Skeletal muscle tissue (tissue), 4 donors: ENCODE data around the gene KCNMA1. TPM values are rescaled to one million over a fixed set of nuclear protein-coding genes. Genes with fewer than 3 reads are reported as not detected.

Experiments used
- H3K27ac ChIP-seq: one replicate; pipeline ENCODE4 v1.7.0; 2013; ENCODE audit warnings: mild to moderate bottlenecking, low read depth, low read length, inconsistent platforms
- H3K27me3 ChIP-seq, 3 donors: one replicate each; pipeline ENCODE4 v1.7.0; 2013; ENCODE audit warnings: low read length in 3 of 3; ENCODE audit not compliant: control insufficient read depth in 3 of 3, insufficient read depth in 3 of 3
- H3K36me3 ChIP-seq, 3 donors: one replicate each; pipeline ENCODE4 v1.7.0; 2013; ENCODE audit warnings: low read length in 3 of 3; ENCODE audit not compliant: control insufficient read depth in 3 of 3, insufficient read depth in 3 of 3
- H3K4me1 ChIP-seq, 3 donors: one replicate each; pipeline ENCODE4 v1.7.0; 2013; ENCODE audit warnings: low read length in 3 of 3, mild to moderate bottlenecking in 3 of 3; ENCODE audit not compliant: control insufficient read depth in 3 of 3, insufficient read depth in 3 of 3
- H3K4me3 ChIP-seq, 3 donors: one replicate each; pipeline ENCODE4 v1.7.0; 2013; ENCODE audit warnings: low read length in 3 of 3
- H3K9ac ChIP-seq, 3 donors: one replicate each; pipeline ENCODE4 v1.7.0; 2013; ENCODE audit warnings: low read length in 3 of 3, mild to moderate bottlenecking in 3 of 3, moderate library complexity in 2 of 3, low read depth in 1 of 3
- H3K9me3 ChIP-seq, 3 donors: one replicate each; pipeline ENCODE4 v1.7.0; 2013; ENCODE audit warnings: low read length in 3 of 3; ENCODE audit not compliant: control insufficient read depth in 3 of 3
- total RNA-seq: library from RNA; depleted of rRNA; stranded (reverse); fragments of >200 nt; gene quantifications from one replicate; pipeline ENCODE4 v1.2.3, GENCODE V29; 2014
- donor health status: Osteomylitis.

The KCNMA1 gene
- total RNA-seq, 1 donor from 2014 or later, result 18.8 TPM

GRCh38 chr10:77120012-77120411 lies 517.6 kb downstream of the KCNMA1 start:
- Histone ChIP-seq H3K27ac (no peak overlapping the region), H3K9me3 (no peaks in the 10 kb centered on the region), H3K27me3 (no peaks in the 10 kb centered on the region), H3K4me3 (no peak overlapping the region), H3K4me1 (no peaks in the 10 kb centered on the region), H3K36me3 (no peaks in the 10 kb centered on the region), H3K9ac (no peak overlapping the region)

DNA sequence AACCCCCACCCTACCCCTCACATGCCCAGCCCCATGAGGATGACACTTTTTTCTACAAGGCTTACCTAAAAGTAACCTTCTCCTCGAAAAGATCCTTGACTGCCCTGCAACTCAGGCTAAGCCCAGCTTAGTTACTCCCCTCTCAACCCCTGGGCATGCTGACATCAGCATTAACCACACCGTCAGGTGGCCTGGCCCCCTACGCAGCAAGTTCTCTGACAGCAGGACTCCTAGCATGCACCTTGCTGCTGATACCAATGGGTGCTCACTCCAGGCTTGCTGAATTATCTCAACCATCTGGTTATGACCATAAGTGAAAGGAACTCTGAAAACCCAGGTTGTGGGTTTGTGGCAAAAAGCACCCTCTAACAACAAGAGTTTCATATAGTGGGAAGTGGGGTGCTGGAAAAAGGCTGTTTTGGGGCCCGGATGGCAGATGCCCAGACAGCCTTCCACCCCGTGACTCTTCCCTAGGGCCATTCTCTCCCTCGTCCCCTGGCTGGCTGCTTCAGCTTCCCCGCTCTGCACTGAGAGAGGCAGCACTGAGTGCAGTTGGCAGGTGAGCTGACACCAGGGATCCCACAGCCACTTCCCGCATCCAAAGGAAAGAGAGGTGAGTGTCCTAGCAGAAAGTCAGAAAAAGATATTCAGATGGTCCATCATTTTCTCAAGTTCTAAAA lies 518.9 kb downstream of the KCNMA1 start:
- no peaks in the 10 kb centered on the region for H3K4me1 ChIP-seq
- H3K36me3 ChIP-seq, result no peaks in the 10 kb centered on the region
- H3K9ac ChIP-seq, result no peak overlapping the region
- no peaks in the 10 kb centered on the region for H3K27me3 ChIP-seq
- H3K27ac ChIP-seq, result no peak overlapping the region
- no peaks in the 10 kb centered on the region for H3K9me3 ChIP-seq
- H3K4me3 ChIP-seq, result no peak overlapping the region

- Histone ChIP-seq H3K27ac (no peak overlapping the region), H3K4me3 (no peak overlapping the region), H3K4me1 (no peaks in the 10 kb centered on the region), H3K36me3 (no peaks in the 10 kb centered on the region), H3K27me3 (no peaks in the 10 kb centered on the region), H3K9me3 (no peaks in the 10 kb centered on the region), H3K9ac (no peak overlapping the region)
Observed at GRCh38 chr10:77117501-77117900, 520.1 kb downstream of the KCNMA1 start.

GRCh38 chr10:77116904-77117303 lies 520.7 kb downstream of the KCNMA1 start:
- Histone ChIP-seq H3K27me3 (no peaks in the 10 kb centered on the region), H3K4me1 (no peaks in the 10 kb centered on the region), H3K27ac (no peak overlapping the region), H3K9ac (no peak overlapping the region), H3K9me3 (no peaks in the 10 kb centered on the region), H3K4me3 (no peak overlapping the region), H3K36me3 (no peaks in the 10 kb centered on the region)

DNA sequence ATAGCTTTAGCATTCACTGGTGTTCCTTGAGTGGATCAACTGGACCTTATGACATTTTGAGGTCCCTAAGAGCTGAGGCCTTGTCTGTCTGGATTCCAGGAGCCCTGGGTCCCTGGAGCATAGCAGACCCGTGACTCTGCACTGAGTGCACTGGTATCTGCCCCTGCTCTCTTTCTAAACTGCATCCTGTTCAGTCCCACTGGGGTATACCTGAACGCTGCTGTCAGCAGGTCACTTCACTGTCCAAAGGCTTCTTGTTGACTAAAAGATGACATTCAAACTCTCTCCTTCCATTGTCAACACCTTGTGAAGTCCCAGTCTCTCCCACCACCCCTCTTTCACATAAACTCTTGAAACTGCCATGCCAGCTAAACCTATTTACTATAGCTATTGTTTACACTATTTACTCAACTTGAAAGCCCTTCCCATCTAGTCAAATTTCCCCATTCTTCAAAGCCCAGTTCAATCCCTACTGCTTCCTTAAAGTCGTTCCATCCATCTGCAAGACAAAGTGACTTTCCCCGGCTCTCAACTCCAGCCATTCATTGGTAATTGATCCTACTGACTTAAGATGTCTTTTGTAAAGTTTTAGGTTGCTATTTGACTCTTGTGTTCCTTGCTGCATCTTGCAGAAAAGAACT lies 523.3 kb downstream of the KCNMA1 start:
- no peak overlapping the region for H3K27ac ChIP-seq
- H3K36me3 ChIP-seq, result no peaks in the 10 kb centered on the region
- no peak overlapping the region for H3K4me3 ChIP-seq
- H3K4me1 ChIP-seq, result peaks cover 0 to 3% (median 0%) of the 10 kb centered on the region in 3 donors
- no peaks in the 10 kb centered on the region for H3K27me3 ChIP-seq
- H3K9me3 ChIP-seq, result no peaks in the 10 kb centered on the region
- no peak overlapping the region for H3K9ac ChIP-seq

GRCh38 chr10:77111611-77112550 lies 525.7 kb downstream of the KCNMA1 start:
- no peaks in the 10 kb centered on the region for H3K27me3 ChIP-seq
- no peak overlapping the region for H3K27ac ChIP-seq
- H3K9ac ChIP-seq, result no peak overlapping the region
- peaks cover 0 to 3% (median 0%) of the 10 kb centered on the region in 3 donors for H3K4me1 ChIP-seq
- no peaks in the 10 kb centered on the region for H3K36me3 ChIP-seq
- no peak overlapping the region for H3K4me3 ChIP-seq
- no peaks in the 10 kb centered on the region for H3K9me3 ChIP-seq

- Histone ChIP-seq H3K9me3 (no peaks in the 10 kb centered on the region), H3K4me3 (no peak overlapping the region), H3K4me1 (peaks cover 0 to 3% (median 0%) of the 10 kb centered on the region in 3 donors), H3K27ac (peak overlapping the region; percentile 1), H3K27me3 (no peaks in the 10 kb centered on the region), H3K36me3 (no peaks in the 10 kb centered on the region), H3K9ac (no peak overlapping the region)
Observed at GRCh38 chr10:77110757-77111156, 526.9 kb downstream of the KCNMA1 start.

DNA sequence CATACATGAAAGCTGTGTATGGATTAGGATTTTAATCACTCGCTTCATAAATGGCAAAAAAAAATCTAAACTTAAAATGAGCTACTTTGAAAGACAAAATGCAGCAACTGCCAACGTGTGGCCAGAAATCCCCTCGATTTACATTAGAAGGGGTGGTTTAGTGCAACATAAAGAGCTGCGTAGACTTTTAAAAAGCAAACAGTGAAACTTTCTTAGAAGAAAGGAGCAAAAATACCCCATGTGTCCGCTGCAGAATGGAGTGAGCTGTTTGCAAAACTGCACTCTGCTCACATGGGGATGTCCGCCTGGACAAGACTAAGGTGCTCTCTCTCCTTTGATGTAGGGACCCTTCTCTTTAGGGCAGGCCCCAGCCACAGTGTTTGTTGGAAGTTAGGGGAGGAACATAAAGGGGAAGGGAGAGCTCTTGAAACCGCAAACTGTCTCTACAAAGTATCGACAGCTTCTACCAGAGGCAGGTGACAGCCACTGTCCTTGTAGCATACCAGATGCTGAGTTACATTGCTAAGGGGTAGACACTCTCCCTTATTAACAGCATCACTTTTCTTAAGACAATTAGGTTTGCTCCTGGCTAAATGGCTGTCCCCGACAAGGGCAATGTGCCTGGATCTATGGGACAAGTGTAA lies 528.1 kb downstream of the KCNMA1 start:
- H3K27ac ChIP-seq, result no peak overlapping the region
- H3K4me3 ChIP-seq, result no peak overlapping the region
- no peaks in the 10 kb centered on the region for H3K27me3 ChIP-seq
- no peaks in the 10 kb centered on the region for H3K36me3 ChIP-seq
- no peak overlapping the region for H3K9ac ChIP-seq
- no peaks in the 10 kb centered on the region for H3K9me3 ChIP-seq
- H3K4me1 ChIP-seq, result peaks cover 0 to 6% (median 3%) of the 10 kb centered on the region in 3 donors

GRCh38 chr10:77106676-77107075 lies 530.9 kb downstream of the KCNMA1 start:
- H3K27ac ChIP-seq, result no peak overlapping the region
- H3K36me3 ChIP-seq, result no peaks in the 10 kb centered on the region

More at GRCh38 chr10:77106676-77107075, 530.9 kb downstream of the KCNMA1 start:
- no peaks in the 10 kb centered on the region for H3K27me3 ChIP-seq
- no peak overlapping the region for H3K4me3 ChIP-seq
- no peak overlapping the region for H3K9ac ChIP-seq
- no peaks in the 10 kb centered on the region for H3K9me3 ChIP-seq
- peaks cover 0 to 9% (median 3%) of the 10 kb centered on the region in 3 donors for H3K4me1 ChIP-seq
